H1 (cell line): Measurements from ENCODE around the gene LRRFIP1.

Experiments used
- BCL11A ChIP-seq, 2 experiments: IDR thresholded peaks; one replicate each; pipeline ENCODE4 v1.6.1; 2011; ENCODE audit warnings: low read depth in 2 of 2, low read length in 2 of 2, mild to moderate bottlenecking in 2 of 2
- CHD2 ChIP-seq: IDR thresholded peaks from 2 replicates; pipeline ENCODE4 v1.6.1; 2012; ENCODE audit warnings: low read length, improper control_type of control experiment
- JUN ChIP-seq: IDR thresholded peaks from 2 replicates; pipeline ENCODE4 v1.6.1; 2011; ENCODE audit warnings: low read depth, mild to moderate bottlenecking, improper control_type of control experiment, low read length
- MAX ChIP-seq: IDR thresholded peaks from 2 replicates; pipeline ENCODE4 v1.6.1; 2012; ENCODE audit warnings: inconsistent platforms
- POLR2A ChIP-seq, 2 experiments: IDR thresholded peaks; 1 replicate in 1 of 2; 2 replicates in 1 of 2; pipeline ENCODE4 v1.6.1; 2011; ENCODE audit warnings: low read depth in 2 of 2, low read length in 2 of 2, mild to moderate bottlenecking in 2 of 2; ENCODE audit errors: control extremely low read depth in 1 of 2
- RAD21 ChIP-seq, 2 experiments: IDR thresholded peaks in 1 of 2; conservative IDR thresholded peaks in 1 of 2; 2 replicates each; pipeline ENCODE4 v1.6.1; 2011; ENCODE audit warnings: low read depth in 2 of 2, low read length in 2 of 2, improper control_type of control experiment in 1 of 2, inconsistent platforms in 1 of 2, mild to moderate bottlenecking in 1 of 2, moderate library complexity in 1 of 2
- RXRA ChIP-seq: IDR thresholded peaks from 2 replicates; pipeline ENCODE4 v1.6.1; 2011; ENCODE audit warnings: low read depth, mild to moderate bottlenecking, low read length, moderate library complexity; ENCODE audit not compliant: insufficient read depth
- SP2 ChIP-seq: IDR thresholded peaks from 2 replicates; pipeline ENCODE4 v1.6.1; 2012; ENCODE audit warnings: mild to moderate bottlenecking, low read length, inconsistent platforms
- SUZ12 ChIP-seq: fragments of 200-600 bp; sonication (generic); IDR thresholded peaks from 2 replicates; pipeline ENCODE4 v1.6.1; 2012; ENCODE audit warnings: mild to moderate bottlenecking, inconsistent platforms, low read length, moderate library complexity, mixed read lengths
- TAF1 ChIP-seq: IDR thresholded peaks from 2 replicates; pipeline ENCODE4 v1.6.1; 2011; ENCODE audit warnings: mild to moderate bottlenecking, low read depth, low read length
- TF ChIP-seq, protein P1 (sequence below), 3 experiments: IDR thresholded peaks; 1 replicate in 2 of 3; 2 replicates in 1 of 3; pipeline versions ENCODE4 v1.5.1 to v1.6.1; 2011; ENCODE audit warnings: low read length in 3 of 3, mild to moderate bottlenecking in 3 of 3, inconsistent platforms in 2 of 3, low read depth in 1 of 3, moderate library complexity in 1 of 3; ENCODE audit not compliant: insufficient read depth in 1 of 3; ENCODE audit errors: control extremely low read depth in 1 of 3
- TF ChIP-seq, protein P2 (sequence below): IDR thresholded peaks from 2 replicates; pipeline ENCODE4 v1.6.1; 2011; ENCODE audit warnings: low read length, improper control_type of control experiment

DNA sequence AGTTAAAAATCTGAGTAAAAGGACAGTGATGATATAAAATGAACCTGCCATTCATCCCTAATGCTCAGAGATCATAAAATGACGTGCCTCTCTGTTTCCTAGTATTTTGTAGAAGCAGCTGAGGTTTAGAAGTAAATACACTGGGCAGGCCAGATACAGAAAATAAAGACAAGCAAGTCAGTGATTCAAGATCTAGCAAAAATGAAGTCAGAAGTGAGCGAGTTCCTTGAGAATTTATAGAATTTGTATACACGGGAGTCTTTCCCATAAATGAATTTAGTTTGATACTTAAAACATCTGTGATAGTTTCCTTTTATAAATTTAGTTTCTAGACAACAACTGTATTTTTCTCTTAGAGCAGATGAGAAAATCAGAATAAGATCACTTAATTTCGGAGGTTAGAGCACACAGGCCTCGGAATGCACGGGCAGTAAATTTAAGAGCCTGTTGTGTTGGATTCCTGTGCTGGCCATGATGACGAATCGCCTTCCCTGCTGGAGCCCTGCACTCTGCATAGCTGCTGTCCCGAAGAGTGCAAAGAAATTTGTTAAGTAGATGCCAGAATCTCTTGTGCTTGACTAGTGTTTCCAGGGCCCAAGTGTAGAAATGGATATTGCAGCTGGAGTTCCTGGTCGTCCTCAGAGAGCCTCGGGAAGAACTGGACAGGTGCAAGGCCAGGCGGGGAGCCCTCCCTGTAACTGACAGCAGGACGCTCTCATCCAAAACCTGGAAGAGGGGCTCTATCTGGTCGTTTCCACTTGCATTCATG lies 87.5 kb downstream of the LRRFIP1 start:
- TF ChIP-seq RXRA (no peak), MAX (no peak), RAD21 (IDR thresholded peaks at IDR 0.05 in 1 of 2, conservative IDR thresholded peaks at IDR 0.05 in 1 of 2; ENCODE audit: low read depth in 2 of 2, low read length in 2 of 2) (no peak), POLR2A (IDR thresholded peaks at IDR 0.05; ENCODE audit: control extremely low read depth in 1 of 2, low read depth in 2 of 2, low read length in 2 of 2) (no peak), SP2 (no peak), SUZ12 (no peak), BCL11A (IDR thresholded peaks at IDR 0.05; ENCODE audit: low read depth in 2 of 2, low read length in 2 of 2) (no peak), JUN (no peak), CHD2 (no peak), TAF1 (no peak)
- TF ChIP-seq, protein P1, sequence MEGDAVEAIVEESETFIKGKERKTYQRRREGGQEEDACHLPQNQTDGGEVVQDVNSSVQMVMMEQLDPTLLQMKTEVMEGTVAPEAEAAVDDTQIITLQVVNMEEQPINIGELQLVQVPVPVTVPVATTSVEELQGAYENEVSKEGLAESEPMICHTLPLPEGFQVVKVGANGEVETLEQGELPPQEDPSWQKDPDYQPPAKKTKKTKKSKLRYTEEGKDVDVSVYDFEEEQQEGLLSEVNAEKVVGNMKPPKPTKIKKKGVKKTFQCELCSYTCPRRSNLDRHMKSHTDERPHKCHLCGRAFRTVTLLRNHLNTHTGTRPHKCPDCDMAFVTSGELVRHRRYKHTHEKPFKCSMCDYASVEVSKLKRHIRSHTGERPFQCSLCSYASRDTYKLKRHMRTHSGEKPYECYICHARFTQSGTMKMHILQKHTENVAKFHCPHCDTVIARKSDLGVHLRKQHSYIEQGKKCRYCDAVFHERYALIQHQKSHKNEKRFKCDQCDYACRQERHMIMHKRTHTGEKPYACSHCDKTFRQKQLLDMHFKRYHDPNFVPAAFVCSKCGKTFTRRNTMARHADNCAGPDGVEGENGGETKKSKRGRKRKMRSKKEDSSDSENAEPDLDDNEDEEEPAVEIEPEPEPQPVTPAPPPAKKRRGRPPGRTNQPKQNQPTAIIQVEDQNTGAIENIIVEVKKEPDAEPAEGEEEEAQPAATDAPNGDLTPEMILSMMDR (IDR thresholded peaks at IDR 0.05; ENCODE audit: control extremely low read depth in 1 of 3, insufficient read depth in 1 of 3, low read depth in 1 of 3, low read length in 3 of 3), result no peak
- TF ChIP-seq, protein P2, sequence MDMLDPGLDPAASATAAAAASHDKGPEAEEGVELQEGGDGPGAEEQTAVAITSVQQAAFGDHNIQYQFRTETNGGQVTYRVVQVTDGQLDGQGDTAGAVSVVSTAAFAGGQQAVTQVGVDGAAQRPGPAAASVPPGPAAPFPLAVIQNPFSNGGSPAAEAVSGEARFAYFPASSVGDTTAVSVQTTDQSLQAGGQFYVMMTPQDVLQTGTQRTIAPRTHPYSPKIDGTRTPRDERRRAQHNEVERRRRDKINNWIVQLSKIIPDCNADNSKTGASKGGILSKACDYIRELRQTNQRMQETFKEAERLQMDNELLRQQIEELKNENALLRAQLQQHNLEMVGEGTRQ, result no peak
